H1 (cell line): Measurements from ENCODE around the gene NR3C2. TPM values are rescaled to one million over a fixed set of nuclear protein-coding genes. Genes with fewer than 3 reads are reported as not detected.

Source experiments
- CHD1 ChIP-seq: IDR thresholded peaks from 2 replicates; pipeline ENCODE4 v1.6.1; 2012; ENCODE audit warnings: low read depth, low read length, improper control_type of control experiment
- CHD7 ChIP-seq: fragments of 300-600 bp; sonication (generic); IDR thresholded peaks from 2 replicates; pipeline ENCODE4 v1.7.1; 2012; ENCODE audit warnings: low read length, moderate library complexity, mild to moderate bottlenecking, inconsistent platforms; ENCODE audit not compliant: insufficient replicate concordance
- SIRT6 ChIP-seq: IDR thresholded peaks from one replicate; pipeline ENCODE4 v1.7.1; 2012; ENCODE audit warnings: low read length, inconsistent platforms
- SP1 ChIP-seq: IDR thresholded peaks from 2 replicates; pipeline ENCODE4 v1.6.1; 2011; ENCODE audit warnings: low read depth, low read length
- TBP ChIP-seq: IDR thresholded peaks from 2 replicates; pipeline ENCODE4 v1.6.1; 2011; ENCODE audit warnings: low read depth, low read length, improper control_type of control experiment
- ZNF274 ChIP-seq: IDR thresholded peaks from 2 replicates; pipeline ENCODE4 v1.7.0; 2012; ENCODE audit warnings: low read length, borderline replicate concordance; ENCODE audit errors: extremely low read depth
- polyA plus RNA-seq, 7 experiments: library from polyadenylated mRNA; depleted of rRNA in 3 of 7; stranded (reverse) in 5 of 7; unstranded in 2 of 7; fragments of >200 nt in 5 of 7; fragments of 200-250 nt in 2 of 7; gene quantifications; 1 replicate in 5 of 7; 2 replicates in 1 of 7; 4 replicates in 1 of 7; pipeline versions ENCODE4 v1.2.1 to v1.2.3, GENCODE V29; 2011 to 2013; ENCODE audit warnings: missing spikeins in 2 of 7, mixed read lengths in 2 of 7
- total RNA-seq: library from RNA; stranded (reverse); fragmentation: NEBNext Ultra II Directional; extraction: Animal tissue kit (Norgen Biotek cat#: 25700); gene quantifications from 2 replicates; pipeline ENCODE4 v1.2.1, GENCODE V29; 2021

NR3C2 gene
- total and polyA plus RNA-seq, 2 of the 8 experiments (the other 6 are each of a cell fraction or from before 2014, with no cell fraction given): 0.80 to 3.9 TPM

- TF ChIP-seq CHD7 (no peak), SIRT6 (no peak), ZNF274 (no peak), SP1 (no peak), CHD1 (no peak), TBP (no peak)
Measured at GRCh38 chr4:148224476-148224875, 217.7 kb downstream of the NR3C2 start (continued).
